ENCODE measurements around the gene MYZAP. TPM values are rescaled to one million over a fixed set of nuclear protein-coding genes. Genes with fewer than 3 reads are reported as not detected.

Gene MYZAP
- total and polyA plus RNA-seq, 4 donors, result 0.50 to 1.8 (median 0.99) TPM

DNA sequence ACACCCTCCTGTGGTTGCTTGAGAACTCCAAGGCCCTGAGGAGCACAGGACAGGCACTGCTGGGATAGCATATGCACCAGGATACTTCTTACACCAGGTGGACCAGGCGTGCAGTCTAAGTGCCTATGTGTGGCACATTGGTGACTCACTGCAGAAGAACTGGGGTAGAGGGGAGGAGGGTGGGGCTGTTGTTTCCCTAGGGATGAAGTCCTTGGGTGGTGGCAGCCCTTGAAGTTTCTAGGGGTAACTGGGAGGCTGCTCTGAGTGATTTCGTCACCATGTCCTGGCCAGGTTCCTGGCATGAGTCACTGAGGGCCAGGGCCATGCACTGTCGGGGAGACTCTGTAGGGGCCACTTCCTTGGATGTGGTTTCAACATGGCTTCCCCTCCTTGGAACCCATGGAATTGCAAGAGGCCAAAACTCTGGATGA, 15.9 kb downstream of the MYZAP start:
- DNase-seq (ENCODE audit: low spot score), result no peak
- H3K4me1 ChIP-seq (ENCODE audit: control insufficient read depth in 4 of 4, insufficient read depth in 4 of 4, low read length in 3 of 4), result no peaks in the 10 kb centered on the region
- 81% methylated on average over 3 of the region's 3 CpGs for WGBS
- no peak overlapping the region for H3K27ac ChIP-seq (ENCODE audit: low read depth in 1 of 2, low read length in 2 of 2)
- no peaks in the 10 kb centered on the region for H3K36me3 ChIP-seq (ENCODE audit: control insufficient read depth in 4 of 4, insufficient read depth in 3 of 4, low read depth in 1 of 4, low read length in 3 of 4)
- H3K27me3 ChIP-seq (ENCODE audit: control insufficient read depth in 4 of 4, insufficient read depth in 4 of 4, low read length in 3 of 4), result no peaks in the 10 kb centered on the region
- TF ChIP-seq GABPA (IDR thresholded peaks at IDR 0.05 in 1 of 2, conservative IDR thresholded peaks at IDR 0.05 in 1 of 2) (no peak), FOXA2 (IDR thresholded peaks at IDR 0.05) (no peak), FOXA1 (IDR thresholded peaks at IDR 0.05) (no peak), JUND (IDR thresholded peaks at IDR 0.05) (no peak), EGR1 (IDR thresholded peaks at IDR 0.05; ENCODE audit: low read depth in 2 of 2) (no peak)
- TF ChIP-seq, protein P1, sequence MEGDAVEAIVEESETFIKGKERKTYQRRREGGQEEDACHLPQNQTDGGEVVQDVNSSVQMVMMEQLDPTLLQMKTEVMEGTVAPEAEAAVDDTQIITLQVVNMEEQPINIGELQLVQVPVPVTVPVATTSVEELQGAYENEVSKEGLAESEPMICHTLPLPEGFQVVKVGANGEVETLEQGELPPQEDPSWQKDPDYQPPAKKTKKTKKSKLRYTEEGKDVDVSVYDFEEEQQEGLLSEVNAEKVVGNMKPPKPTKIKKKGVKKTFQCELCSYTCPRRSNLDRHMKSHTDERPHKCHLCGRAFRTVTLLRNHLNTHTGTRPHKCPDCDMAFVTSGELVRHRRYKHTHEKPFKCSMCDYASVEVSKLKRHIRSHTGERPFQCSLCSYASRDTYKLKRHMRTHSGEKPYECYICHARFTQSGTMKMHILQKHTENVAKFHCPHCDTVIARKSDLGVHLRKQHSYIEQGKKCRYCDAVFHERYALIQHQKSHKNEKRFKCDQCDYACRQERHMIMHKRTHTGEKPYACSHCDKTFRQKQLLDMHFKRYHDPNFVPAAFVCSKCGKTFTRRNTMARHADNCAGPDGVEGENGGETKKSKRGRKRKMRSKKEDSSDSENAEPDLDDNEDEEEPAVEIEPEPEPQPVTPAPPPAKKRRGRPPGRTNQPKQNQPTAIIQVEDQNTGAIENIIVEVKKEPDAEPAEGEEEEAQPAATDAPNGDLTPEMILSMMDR (IDR thresholded peaks at IDR 0.05; ENCODE audit: low read depth, low read length, missing input control), result no peak
- H3K4me3 ChIP-seq (ENCODE audit: low read depth in 1 of 3, low read length in 3 of 3), result no peak overlapping the region
- H3K9ac ChIP-seq (ENCODE audit: low read depth in 1 of 2, low read length in 2 of 2), result no peak overlapping the region
- no peaks in the 10 kb centered on the region for H3K9me3 ChIP-seq (ENCODE audit: control insufficient read depth in 4 of 4, low read length in 3 of 4)

DNA sequence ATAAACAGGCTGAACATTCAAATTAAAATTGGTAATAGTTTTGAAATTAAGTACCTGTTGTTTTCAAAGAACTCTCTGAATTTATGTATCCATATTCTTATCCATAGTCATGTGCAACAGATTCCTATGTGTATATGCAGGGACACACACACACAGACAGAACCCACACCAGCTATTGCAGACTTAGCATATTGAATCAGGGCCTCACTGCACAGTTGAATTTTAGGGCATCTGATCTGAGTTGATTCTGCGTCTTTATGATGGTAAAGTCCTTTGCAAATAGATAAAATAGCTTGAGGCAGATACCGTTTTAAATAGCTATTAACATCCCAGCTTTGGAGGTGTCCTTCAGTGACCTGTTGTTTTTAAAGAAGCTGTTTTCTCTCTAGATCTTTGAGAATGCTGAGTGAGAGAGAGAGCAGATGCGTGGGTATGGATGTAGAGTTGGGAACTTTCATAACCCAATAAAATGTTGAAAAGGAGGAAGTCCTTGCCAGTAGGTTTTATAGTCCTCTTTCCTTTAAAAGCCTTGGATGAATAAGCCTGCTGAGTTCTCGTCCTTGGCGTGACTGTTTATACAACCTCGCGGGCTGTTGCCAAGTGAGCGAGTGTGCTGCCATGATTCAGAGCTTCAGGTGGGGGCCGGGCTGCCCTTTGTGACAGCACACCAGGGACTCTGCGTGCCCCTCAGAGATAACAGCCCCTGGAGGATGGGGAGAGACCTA, 18.3 kb downstream of the MYZAP start:
- no peak for TF ChIP-seq SP1 (IDR thresholded peaks at IDR 0.05)
- TF ChIP-seq GABPA (IDR thresholded peaks at IDR 0.05 in 1 of 2, conservative IDR thresholded peaks at IDR 0.05 in 1 of 2), result no peak
- TF ChIP-seq, protein P2, sequence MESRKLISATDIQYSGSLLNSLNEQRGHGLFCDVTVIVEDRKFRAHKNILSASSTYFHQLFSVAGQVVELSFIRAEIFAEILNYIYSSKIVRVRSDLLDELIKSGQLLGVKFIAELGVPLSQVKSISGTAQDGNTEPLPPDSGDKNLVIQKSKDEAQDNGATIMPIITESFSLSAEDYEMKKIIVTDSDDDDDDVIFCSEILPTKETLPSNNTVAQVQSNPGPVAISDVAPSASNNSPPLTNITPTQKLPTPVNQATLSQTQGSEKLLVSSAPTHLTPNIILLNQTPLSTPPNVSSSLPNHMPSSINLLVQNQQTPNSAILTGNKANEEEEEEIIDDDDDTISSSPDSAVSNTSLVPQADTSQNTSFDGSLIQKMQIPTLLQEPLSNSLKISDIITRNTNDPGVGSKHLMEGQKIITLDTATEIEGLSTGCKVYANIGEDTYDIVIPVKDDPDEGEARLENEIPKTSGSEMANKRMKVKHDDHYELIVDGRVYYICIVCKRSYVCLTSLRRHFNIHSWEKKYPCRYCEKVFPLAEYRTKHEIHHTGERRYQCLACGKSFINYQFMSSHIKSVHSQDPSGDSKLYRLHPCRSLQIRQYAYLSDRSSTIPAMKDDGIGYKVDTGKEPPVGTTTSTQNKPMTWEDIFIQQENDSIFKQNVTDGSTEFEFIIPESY (IDR thresholded peaks at IDR 0.05), result no peak
- TF ChIP-seq, protein P3, sequence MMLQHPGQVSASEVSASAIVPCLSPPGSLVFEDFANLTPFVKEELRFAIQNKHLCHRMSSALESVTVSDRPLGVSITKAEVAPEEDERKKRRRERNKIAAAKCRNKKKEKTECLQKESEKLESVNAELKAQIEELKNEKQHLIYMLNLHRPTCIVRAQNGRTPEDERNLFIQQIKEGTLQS (IDR thresholded peaks at IDR 0.05), result no peak
- no peak for TF ChIP-seq JUND (IDR thresholded peaks at IDR 0.05)
- no peak for TF ChIP-seq HNF4A (conservative IDR thresholded peaks at IDR 0.05)
- no peak for TF ChIP-seq HNF4G (IDR thresholded peaks at IDR 0.05)
- TF ChIP-seq, protein P4, sequence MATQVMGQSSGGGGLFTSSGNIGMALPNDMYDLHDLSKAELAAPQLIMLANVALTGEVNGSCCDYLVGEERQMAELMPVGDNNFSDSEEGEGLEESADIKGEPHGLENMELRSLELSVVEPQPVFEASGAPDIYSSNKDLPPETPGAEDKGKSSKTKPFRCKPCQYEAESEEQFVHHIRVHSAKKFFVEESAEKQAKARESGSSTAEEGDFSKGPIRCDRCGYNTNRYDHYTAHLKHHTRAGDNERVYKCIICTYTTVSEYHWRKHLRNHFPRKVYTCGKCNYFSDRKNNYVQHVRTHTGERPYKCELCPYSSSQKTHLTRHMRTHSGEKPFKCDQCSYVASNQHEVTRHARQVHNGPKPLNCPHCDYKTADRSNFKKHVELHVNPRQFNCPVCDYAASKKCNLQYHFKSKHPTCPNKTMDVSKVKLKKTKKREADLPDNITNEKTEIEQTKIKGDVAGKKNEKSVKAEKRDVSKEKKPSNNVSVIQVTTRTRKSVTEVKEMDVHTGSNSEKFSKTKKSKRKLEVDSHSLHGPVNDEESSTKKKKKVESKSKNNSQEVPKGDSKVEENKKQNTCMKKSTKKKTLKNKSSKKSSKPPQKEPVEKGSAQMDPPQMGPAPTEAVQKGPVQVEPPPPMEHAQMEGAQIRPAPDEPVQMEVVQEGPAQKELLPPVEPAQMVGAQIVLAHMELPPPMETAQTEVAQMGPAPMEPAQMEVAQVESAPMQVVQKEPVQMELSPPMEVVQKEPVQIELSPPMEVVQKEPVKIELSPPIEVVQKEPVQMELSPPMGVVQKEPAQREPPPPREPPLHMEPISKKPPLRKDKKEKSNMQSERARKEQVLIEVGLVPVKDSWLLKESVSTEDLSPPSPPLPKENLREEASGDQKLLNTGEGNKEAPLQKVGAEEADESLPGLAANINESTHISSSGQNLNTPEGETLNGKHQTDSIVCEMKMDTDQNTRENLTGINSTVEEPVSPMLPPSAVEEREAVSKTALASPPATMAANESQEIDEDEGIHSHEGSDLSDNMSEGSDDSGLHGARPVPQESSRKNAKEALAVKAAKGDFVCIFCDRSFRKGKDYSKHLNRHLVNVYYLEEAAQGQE (IDR thresholded peaks at IDR 0.05), result no peak
- TF ChIP-seq, protein P5, sequence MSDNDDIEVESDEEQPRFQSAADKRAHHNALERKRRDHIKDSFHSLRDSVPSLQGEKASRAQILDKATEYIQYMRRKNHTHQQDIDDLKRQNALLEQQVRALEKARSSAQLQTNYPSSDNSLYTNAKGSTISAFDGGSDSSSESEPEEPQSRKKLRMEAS (IDR thresholded peaks at IDR 0.05), result no peak
- TF ChIP-seq TAF1 (conservative IDR thresholded peaks at IDR 0.05), result no peak
- peaks cover 0 to 1% (median 0%) of the 10 kb centered on the region in 4 donors for H3K36me3 ChIP-seq (ENCODE audit: control insufficient read depth in 4 of 4, insufficient read depth in 3 of 4, low read depth in 1 of 4, low read length in 3 of 4)
- no peaks in the 10 kb centered on the region for H3K27me3 ChIP-seq (ENCODE audit: control insufficient read depth in 4 of 4, insufficient read depth in 4 of 4, low read length in 3 of 4)
- no peak for DNase-seq (ENCODE audit: low spot score)
- H3K27ac ChIP-seq (ENCODE audit: low read depth in 1 of 2, low read length in 2 of 2), result no peak overlapping the region
- WGBS, result 79% methylated on average over 10 of the region's 10 CpGs
- no peaks in the 10 kb centered on the region for H3K4me1 ChIP-seq (ENCODE audit: control insufficient read depth in 4 of 4, insufficient read depth in 4 of 4, low read length in 3 of 4)
- H3K9ac ChIP-seq (ENCODE audit: low read depth in 1 of 2, low read length in 2 of 2), result no peak overlapping the region
- no peaks in the 10 kb centered on the region for H3K9me3 ChIP-seq (ENCODE audit: control insufficient read depth in 4 of 4, low read length in 3 of 4)
- no peak overlapping the region for H3K4me3 ChIP-seq (ENCODE audit: low read depth in 1 of 3, low read length in 3 of 3)

Measured in liver (tissue), 9 donors.